ENCODE measurements around the gene CPA3. TPM values are rescaled to one million over a fixed set of nuclear protein-coding genes. Genes with fewer than 3 reads are reported as not detected.
A peak's percentile ranks its signal among the peaks of the same experiment; 100 is the strongest.

CPA3 gene, protein sequence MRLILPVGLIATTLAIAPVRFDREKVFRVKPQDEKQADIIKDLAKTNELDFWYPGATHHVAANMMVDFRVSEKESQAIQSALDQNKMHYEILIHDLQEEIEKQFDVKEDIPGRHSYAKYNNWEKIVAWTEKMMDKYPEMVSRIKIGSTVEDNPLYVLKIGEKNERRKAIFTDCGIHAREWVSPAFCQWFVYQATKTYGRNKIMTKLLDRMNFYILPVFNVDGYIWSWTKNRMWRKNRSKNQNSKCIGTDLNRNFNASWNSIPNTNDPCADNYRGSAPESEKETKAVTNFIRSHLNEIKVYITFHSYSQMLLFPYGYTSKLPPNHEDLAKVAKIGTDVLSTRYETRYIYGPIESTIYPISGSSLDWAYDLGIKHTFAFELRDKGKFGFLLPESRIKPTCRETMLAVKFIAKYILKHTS
- not detected for total RNA-seq
- polyA plus RNA-seq, result not detected

DNA sequence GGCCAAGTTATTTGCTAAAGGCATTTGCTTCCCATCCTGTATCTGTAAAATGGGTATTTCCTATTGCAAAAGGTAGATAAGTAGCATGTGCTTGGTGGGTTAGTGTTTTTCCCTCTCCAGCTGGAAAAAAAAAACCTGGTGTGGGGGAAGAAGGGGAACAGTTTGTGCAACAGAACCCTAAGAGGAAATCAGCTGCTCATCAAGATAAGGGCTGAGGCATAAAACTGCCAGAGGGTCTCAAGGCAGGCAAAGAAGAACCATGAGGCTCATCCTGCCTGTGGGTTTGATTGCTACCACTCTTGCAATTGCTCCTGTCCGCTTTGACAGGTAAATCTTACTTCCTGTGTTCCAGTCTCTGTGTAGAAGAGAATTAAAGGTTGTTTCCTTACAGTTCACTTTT is at the start of gene CPA3:
TSS of gene CPA3 (plus strand) at position 248 of the 400 bp plus-strand sequence. CDS start at position 260, 12 bp downstream.
- intact Hi-C loops (cut with micrococcal nuclease), result no loop called here
- H3K27ac Mint-ChIP-seq, result no peak within 1 kb of the TSS

DNA sequence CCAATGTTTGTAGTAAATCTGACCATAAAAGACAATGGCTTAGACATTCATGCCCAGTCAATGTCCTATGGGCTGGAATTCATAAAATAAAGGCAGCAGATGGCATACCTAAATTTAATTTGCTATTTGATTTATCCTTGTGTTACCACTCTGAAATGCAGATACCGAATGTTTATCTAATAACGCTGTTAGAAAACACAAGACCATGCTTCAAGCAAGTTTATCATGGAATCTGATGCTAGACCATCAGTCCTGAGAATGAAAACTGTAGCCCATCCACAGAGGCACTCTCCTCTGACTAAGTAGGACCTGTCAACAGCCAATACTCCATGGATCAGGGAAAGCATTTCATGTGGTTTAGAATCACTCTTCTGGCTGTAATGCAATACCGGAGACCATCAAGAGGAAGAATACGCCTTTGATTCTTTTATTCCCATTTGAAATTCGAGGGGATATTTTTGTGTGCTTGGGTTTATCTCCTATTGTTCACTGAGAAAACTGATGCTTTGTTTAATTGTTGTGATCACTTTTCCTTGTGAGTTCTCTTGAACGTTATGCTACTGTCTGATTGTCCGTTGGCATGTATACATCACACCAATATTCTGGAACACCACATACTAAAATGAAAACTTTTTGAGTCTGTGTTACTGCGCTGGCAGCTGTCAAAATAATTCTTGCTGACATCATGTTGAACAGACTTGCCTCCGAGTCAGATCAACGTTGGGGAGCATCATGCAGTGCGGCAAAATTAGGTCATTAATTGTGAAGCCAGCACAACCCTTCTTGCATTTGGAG is 49.6 kb upstream of the CPA3 start:
- Histone ChIP-seq H3K36me3 (ENCODE audit: insufficient read depth, low read length) (no peaks in the 10 kb centered on the region), H3K4me1 (ENCODE audit: insufficient read depth, low read length) (no peaks in the 10 kb centered on the region), H3K27me3 (ENCODE audit: insufficient read depth, low read length) (no peaks in the 10 kb centered on the region), H3K27ac (ENCODE audit: low read depth, low read length) (no peak overlapping the region), H3K9me3 (ENCODE audit: control insufficient read depth in 1 of 2, low read length in 2 of 2) (no peaks in the 10 kb centered on the region), H3K4me3 (ENCODE audit: low read length in 2 of 2) (no peak overlapping the region)
- peaks cover 0 to 1% (median 0%) of the 10 kb centered on the region in 8 donors for H3K9me3 Mint-ChIP-seq
- CTCF ChIA-PET (ENCODE audit: partially characterized antibody), result no interaction called here
- no peak overlapping the region for H3K4me3 Mint-ChIP-seq
- H3K27me3 Mint-ChIP-seq, result peaks cover 0 to 1% of the 10 kb centered on the region in 2 donors
- intact Hi-C loops (cut with micrococcal nuclease), result no loop called here
- POLR2A ChIA-PET (ENCODE audit: partially characterized antibody), result no interaction called here
- DNase-seq, result no peak
- no peak overlapping the region for H3K27ac Mint-ChIP-seq
- H3K36me3 Mint-ChIP-seq, result no peaks in the 10 kb centered on the region
- H3K4me1 Mint-ChIP-seq, result no peaks in the 10 kb centered on the region

More for the DNA sequence above, at the start of gene CPA3:
- H3K27me3 ChIP-seq (ENCODE audit: insufficient read depth, low read length), result no peaks in the 10 kb centered on the region
- Mint-ChIP-seq H3K4me3 (no peak within 1 kb of the TSS), H3K4me1 (no peaks in the 10 kb centered on the region), H3K36me3 (no peaks in the 10 kb centered on the region), H3K27me3 (peaks cover 18 to 21% of the 10 kb centered on the region in 2 donors), H3K9me3 (no peaks in the 10 kb centered on the region)
- POLR2A ChIA-PET (ENCODE audit: partially characterized antibody), result no interaction called here
- no peaks in the 10 kb centered on the region for H3K9me3 ChIP-seq (ENCODE audit: control insufficient read depth in 1 of 2, low read length in 2 of 2)
- no peak for DNase-seq
- H3K27ac ChIP-seq (ENCODE audit: low read depth, low read length), result no peak within 1 kb of the TSS
- H3K4me3 ChIP-seq (ENCODE audit: low read length in 2 of 2), result no peak within 1 kb of the TSS
- no peaks in the 10 kb centered on the region for H3K4me1 ChIP-seq (ENCODE audit: insufficient read depth, low read length)
- CTCF ChIA-PET (ENCODE audit: partially characterized antibody), result interaction anchor here (8.7 kb wide), 1 partner anchor 79 kb away, joined by 81 read pairs; no protein-coding TSS in a partner anchor
- no peaks in the 10 kb centered on the region for H3K36me3 ChIP-seq (ENCODE audit: insufficient read depth, low read length)

DNA sequence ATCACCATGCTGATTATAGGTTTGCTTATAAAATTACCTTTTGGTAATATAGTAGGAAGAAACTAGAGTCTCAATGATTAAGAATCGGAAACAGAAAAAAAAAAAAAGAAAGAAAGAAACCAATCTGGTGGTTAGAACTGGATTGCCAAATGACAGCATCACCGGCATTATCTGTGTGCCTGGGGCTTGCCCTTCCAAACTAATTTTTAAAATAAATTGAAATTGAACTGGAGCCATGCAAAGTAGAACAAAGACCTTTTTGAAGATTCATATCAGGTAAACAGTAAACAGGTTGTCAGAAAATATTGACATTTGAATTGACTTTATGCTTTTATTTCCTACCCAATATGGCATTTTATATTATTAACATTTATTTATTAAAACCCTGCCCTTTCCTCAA is 48.7 kb upstream of the CPA3 start:
- ChIA-PET CTCF (ENCODE audit: partially characterized antibody) (no interaction called here), POLR2A (ENCODE audit: partially characterized antibody) (no interaction called here)
- Histone ChIP-seq H3K4me3 (ENCODE audit: low read length in 2 of 2) (no peak overlapping the region), H3K27me3 (ENCODE audit: insufficient read depth, low read length) (no peaks in the 10 kb centered on the region), H3K4me1 (ENCODE audit: insufficient read depth, low read length) (no peaks in the 10 kb centered on the region), H3K9me3 (ENCODE audit: control insufficient read depth in 1 of 2, low read length in 2 of 2) (no peaks in the 10 kb centered on the region), H3K36me3 (ENCODE audit: insufficient read depth, low read length) (no peaks in the 10 kb centered on the region), H3K27ac (ENCODE audit: low read depth, low read length) (no peak overlapping the region)
- Mint-ChIP-seq H3K4me3 (peak overlapping the region in 1 of 8 donors; percentile 6), H3K27me3 (no peaks in the 10 kb centered on the region), H3K4me1 (no peaks in the 10 kb centered on the region), H3K27ac (no peak overlapping the region), H3K36me3 (no peaks in the 10 kb centered on the region), H3K9me3 (peaks cover 0 to 5% (median under 1%) of the 10 kb centered on the region in 8 donors)
- no peak for DNase-seq
- intact Hi-C loops (cut with micrococcal nuclease), result no loop called here

DNA sequence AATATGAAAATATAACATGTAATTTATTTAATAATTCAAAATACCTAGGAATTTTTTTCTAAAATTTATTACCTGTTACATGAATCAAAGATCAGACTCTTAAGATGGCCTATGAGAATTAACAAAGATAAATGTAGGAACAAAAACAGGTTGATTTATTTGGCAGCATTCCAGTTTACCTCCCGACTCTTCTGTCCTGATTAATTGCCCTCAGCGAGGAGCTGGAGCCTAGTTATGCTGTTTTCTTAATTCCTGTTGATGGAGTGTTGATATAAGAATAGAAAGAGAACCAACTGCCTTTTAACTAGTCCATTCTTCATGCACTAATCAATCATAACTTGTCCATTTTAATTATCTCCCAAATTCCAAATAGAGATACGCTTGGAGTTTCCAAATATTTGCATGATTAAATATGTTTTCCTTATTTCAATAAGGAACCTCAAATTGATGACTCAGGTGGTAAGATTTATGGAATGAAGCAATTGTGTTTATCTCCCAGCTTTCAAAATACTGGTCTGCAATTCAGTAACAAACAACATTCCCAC is 48.0 kb upstream of the CPA3 start:
- intact Hi-C loops (cut with micrococcal nuclease), result no loop called here
- ChIA-PET POLR2A (ENCODE audit: partially characterized antibody) (no interaction called here), CTCF (ENCODE audit: partially characterized antibody) (no interaction called here)
- H3K9me3 Mint-ChIP-seq, result peaks cover 0 to 6% (median 2%) of the 10 kb centered on the region in 8 donors
- Histone ChIP-seq H3K36me3 (ENCODE audit: insufficient read depth, low read length) (no peaks in the 10 kb centered on the region), H3K4me3 (ENCODE audit: low read length in 2 of 2) (no peak overlapping the region), H3K9me3 (ENCODE audit: control insufficient read depth in 1 of 2, low read length in 2 of 2) (no peaks in the 10 kb centered on the region), H3K4me1 (ENCODE audit: insufficient read depth, low read length) (no peaks in the 10 kb centered on the region), H3K27ac (ENCODE audit: low read depth, low read length) (no peak overlapping the region), H3K27me3 (ENCODE audit: insufficient read depth, low read length) (no peaks in the 10 kb centered on the region)
- H3K27me3 Mint-ChIP-seq, result no peaks in the 10 kb centered on the region
- DNase-seq, result no peak
- no peak overlapping the region for H3K4me3 Mint-ChIP-seq
- no peaks in the 10 kb centered on the region for H3K36me3 Mint-ChIP-seq
- H3K27ac Mint-ChIP-seq, result no peak overlapping the region
- H3K4me1 Mint-ChIP-seq, result no peaks in the 10 kb centered on the region

DNA sequence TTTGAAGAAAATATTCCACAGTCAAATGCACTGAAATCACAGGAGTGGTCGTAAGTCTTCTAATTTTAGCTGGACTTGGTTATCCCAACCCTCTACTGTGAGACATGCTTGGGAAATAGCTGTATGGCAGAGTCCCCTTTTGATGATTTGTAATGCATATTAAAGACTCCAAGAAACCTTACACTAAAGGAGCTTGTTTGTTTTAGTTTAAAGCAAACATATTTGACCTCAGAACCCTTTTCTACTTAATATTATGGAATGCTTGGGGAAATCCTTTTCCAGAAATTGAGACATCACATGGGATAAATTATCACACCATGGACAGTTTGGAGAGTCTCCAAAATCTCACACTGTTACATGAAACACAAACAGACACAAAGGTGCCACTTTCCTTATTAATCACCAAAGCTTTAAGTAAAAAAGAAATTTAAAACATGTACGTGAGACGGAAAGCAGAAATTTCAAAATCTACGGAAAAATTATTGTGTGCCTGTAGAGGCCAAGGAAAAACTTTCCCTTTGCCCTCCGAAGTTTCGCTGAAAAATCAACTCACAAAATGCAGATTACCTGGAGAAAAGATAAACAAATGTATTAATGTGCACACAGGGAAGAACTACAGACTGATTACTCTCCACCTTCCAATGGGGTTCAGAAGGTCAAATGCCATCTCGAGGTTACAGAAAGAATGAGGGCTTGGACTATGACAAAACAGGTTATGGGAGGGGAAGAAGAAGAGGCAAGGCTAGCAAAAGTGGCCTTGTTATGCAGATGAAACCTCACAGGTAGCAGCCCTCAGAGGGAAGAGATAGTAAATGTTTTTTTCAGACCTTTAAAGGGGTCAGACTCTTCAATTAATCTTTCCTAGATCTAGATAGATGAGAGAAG is 44.5 kb upstream of the CPA3 start:
- H3K9me3 ChIP-seq (ENCODE audit: control insufficient read depth in 1 of 2, low read length in 2 of 2), result no peaks in the 10 kb centered on the region
- no peaks in the 10 kb centered on the region for H3K27me3 ChIP-seq (ENCODE audit: insufficient read depth, low read length)
- H3K27ac Mint-ChIP-seq, result no peak overlapping the region
- H3K4me3 ChIP-seq (ENCODE audit: low read length in 2 of 2), result no peak overlapping the region
- no peaks in the 10 kb centered on the region for H3K4me1 ChIP-seq (ENCODE audit: insufficient read depth, low read length)
- H3K4me1 Mint-ChIP-seq, result no peaks in the 10 kb centered on the region
- H3K27ac ChIP-seq (ENCODE audit: low read depth, low read length), result no peak overlapping the region
- H3K36me3 Mint-ChIP-seq, result no peaks in the 10 kb centered on the region
- intact Hi-C loops (cut with micrococcal nuclease), result no loop called here
- ChIA-PET POLR2A (ENCODE audit: partially characterized antibody) (no interaction called here), CTCF (ENCODE audit: partially characterized antibody) (no interaction called here)
- peaks cover 4 to 11% (median 6%) of the 10 kb centered on the region in 8 donors for H3K9me3 Mint-ChIP-seq
- no peak for DNase-seq
- H3K4me3 Mint-ChIP-seq, result no peak overlapping the region
- peaks cover 4 to 6% of the 10 kb centered on the region in 2 donors for H3K27me3 Mint-ChIP-seq
- H3K36me3 ChIP-seq (ENCODE audit: insufficient read depth, low read length), result no peaks in the 10 kb centered on the region

DNA sequence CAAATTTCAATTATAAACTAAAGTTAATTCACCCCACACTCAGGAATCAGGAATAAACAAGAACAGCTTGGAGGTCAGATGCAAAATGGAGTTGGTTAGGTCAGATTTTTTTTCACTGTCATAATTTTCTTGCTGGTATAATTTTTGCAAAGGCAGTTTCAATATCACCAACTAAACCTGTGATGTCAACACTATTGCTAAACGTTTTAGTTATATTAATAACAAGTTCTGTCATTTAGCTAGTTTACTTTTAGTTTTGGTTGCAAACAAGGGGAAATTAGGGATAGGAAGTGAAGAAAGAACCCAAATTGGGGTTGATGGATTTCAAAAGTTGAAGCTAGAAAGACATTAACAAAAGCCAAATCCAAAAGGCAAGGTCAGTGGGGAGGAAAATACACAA is 42.1 kb upstream of the CPA3 start:
- no peaks in the 10 kb centered on the region for H3K4me1 ChIP-seq (ENCODE audit: insufficient read depth, low read length)
- Mint-ChIP-seq H3K27me3 (peaks cover 4 to 7% of the 10 kb centered on the region in 2 donors), H3K4me3 (no peak overlapping the region), H3K4me1 (no peaks in the 10 kb centered on the region), H3K27ac (no peak overlapping the region), H3K36me3 (no peaks in the 10 kb centered on the region), H3K9me3 (peaks cover 4 to 11% (median 6%) of the 10 kb centered on the region in 8 donors)
- no peak overlapping the region for H3K27ac ChIP-seq (ENCODE audit: low read depth, low read length)
- DNase-seq, result no peak
- ChIA-PET CTCF (ENCODE audit: partially characterized antibody) (no interaction called here), POLR2A (ENCODE audit: partially characterized antibody) (no interaction called here)
- H3K4me3 ChIP-seq (ENCODE audit: low read length in 2 of 2), result no peak overlapping the region
- no peaks in the 10 kb centered on the region for H3K27me3 ChIP-seq (ENCODE audit: insufficient read depth, low read length)
- intact Hi-C loops (cut with micrococcal nuclease), result no loop called here
- H3K36me3 ChIP-seq (ENCODE audit: insufficient read depth, low read length), result no peaks in the 10 kb centered on the region
- no peaks in the 10 kb centered on the region for H3K9me3 ChIP-seq (ENCODE audit: control insufficient read depth in 1 of 2, low read length in 2 of 2)

Measured in CD4-positive, alpha-beta memory T cell (primary cell).